Neural progenitor cell (in vitro differentiated cells): ENCODE measurements around the gene UTP11. TPM values are rescaled to one million over a fixed set of nuclear protein-coding genes. Genes with fewer than 3 reads are reported as not detected.
A peak's percentile ranks its signal among the peaks of the same experiment; 100 is the strongest.

Source experiments
- DNase-seq: peaks from one replicate; pipeline ENCODE4 v3.0.0-alpha.2; 2016; ENCODE audit warnings: low spot score
- H2AFZ ChIP-seq: fragments of 200-600 bp; sonication (generic); replicated peaks from 2 replicates; pipeline ENCODE4 v1.6.1; 2016; ENCODE audit warnings: antibody characterized with exemption
- H3F3A ChIP-seq: fragments of 200-600 bp; sonication (generic); 2 replicates; pipeline ENCODE4 v1.6.1; 2016; ENCODE audit warnings: antibody characterized with exemption, low read depth
- H3K27ac ChIP-seq: fragments of 200-600 bp; sonication (generic); 2 replicates; pipeline ENCODE4 v1.5.1; 2016; ENCODE audit warnings: mild to moderate bottlenecking
- H3K27me3 ChIP-seq: fragments of 200-600 bp; sonication (generic); 2 replicates; pipeline ENCODE4 v1.6.1; 2016; ENCODE audit warnings: mild to moderate bottlenecking, moderate library complexity
- H3K36me3 ChIP-seq: fragments of 200-600 bp; sonication (generic); 2 replicates; pipeline ENCODE4 v1.5.1; 2016
- H3K4me1 ChIP-seq: fragments of 200-600 bp; sonication (generic); 2 replicates; pipeline ENCODE4 v1.6.1; 2016; ENCODE audit warnings: mixed run types
- H3K4me2 ChIP-seq: fragments of 200-600 bp; sonication (generic); 2 replicates; pipeline ENCODE4 v1.6.1; 2016
- H3K4me3 ChIP-seq: fragments of 200-600 bp; sonication (generic); 2 replicates; pipeline ENCODE4 v1.5.1; 2016
- H3K79me2 ChIP-seq: fragments of 200-600 bp; sonication (generic); 2 replicates; pipeline ENCODE4 v1.6.1; 2016; ENCODE audit warnings: low read depth
- H3K9ac ChIP-seq: fragments of 200-600 bp; sonication (generic); 2 replicates; pipeline ENCODE4 v1.6.1; 2016
- H3K9me3 ChIP-seq: fragments of 200-600 bp; sonication (generic); 2 replicates; pipeline ENCODE4 v1.5.1; 2016; ENCODE audit warnings: low read depth
- H4K20me1 ChIP-seq: fragments of 200-600 bp; sonication (generic); 2 replicates; pipeline ENCODE4 v1.6.1; 2016; ENCODE audit warnings: low read depth
- H3K27ac Mint-ChIP-seq: 3 replicates; pipeline ENCODE4 v1.8.0; 2021; ENCODE audit warnings: mixed read lengths
- H3K27me3 Mint-ChIP-seq: 2 replicates; pipeline ENCODE4 v1.8.0; 2022; ENCODE audit warnings: low read depth, mild to moderate bottlenecking, inconsistent platforms, moderate library complexity, mixed read lengths; ENCODE audit not compliant: insufficient read depth
- H3K36me3 Mint-ChIP-seq: 3 replicates; pipeline ENCODE4 v1.8.0; 2021; ENCODE audit warnings: mixed read lengths
- H3K4me1 Mint-ChIP-seq: 3 replicates; pipeline ENCODE4 v1.8.0; 2021; ENCODE audit warnings: mixed read lengths
- H3K4me3 Mint-ChIP-seq: 3 replicates; pipeline ENCODE4 v1.8.0; 2021; ENCODE audit warnings: mild to moderate bottlenecking, moderate library complexity, mixed read lengths
- H3K9me3 Mint-ChIP-seq: 3 replicates; pipeline ENCODE4 v1.8.0; 2020; ENCODE audit warnings: mixed read lengths
- EZH2 ChIP-seq: fragments of 200-600 bp; sonication (generic); IDR thresholded peaks from 2 replicates; pipeline ENCODE4 v1.6.1; 2017; ENCODE audit warnings: antibody characterized with exemption, mild to moderate bottlenecking, moderate library complexity
- EZH2phosphoT487 ChIP-seq: fragments of 200-600 bp; sonication (generic); IDR thresholded peaks from 2 replicates; pipeline ENCODE4 v1.6.1; 2017; ENCODE audit warnings: antibody characterized with exemption
- total RNA-seq: library from RNA; depleted of rRNA; stranded (reverse); fragments of >200 nt; gene quantifications from 2 replicates; pipeline ENCODE4 v1.2.3, GENCODE V29; 2015; ENCODE audit warnings: low replicate concordance
- TF ChIP-seq, protein P1 (sequence below): fragments of 200-600 bp; sonication (generic); IDR thresholded peaks from 2 replicates; pipeline ENCODE4 v1.5.1; 2017; ENCODE audit warnings: antibody characterized with exemption, mild to moderate bottlenecking

The UTP11 gene
- total RNA-seq, 1 donor from 2014 or later = 86.0 TPM

DNA sequence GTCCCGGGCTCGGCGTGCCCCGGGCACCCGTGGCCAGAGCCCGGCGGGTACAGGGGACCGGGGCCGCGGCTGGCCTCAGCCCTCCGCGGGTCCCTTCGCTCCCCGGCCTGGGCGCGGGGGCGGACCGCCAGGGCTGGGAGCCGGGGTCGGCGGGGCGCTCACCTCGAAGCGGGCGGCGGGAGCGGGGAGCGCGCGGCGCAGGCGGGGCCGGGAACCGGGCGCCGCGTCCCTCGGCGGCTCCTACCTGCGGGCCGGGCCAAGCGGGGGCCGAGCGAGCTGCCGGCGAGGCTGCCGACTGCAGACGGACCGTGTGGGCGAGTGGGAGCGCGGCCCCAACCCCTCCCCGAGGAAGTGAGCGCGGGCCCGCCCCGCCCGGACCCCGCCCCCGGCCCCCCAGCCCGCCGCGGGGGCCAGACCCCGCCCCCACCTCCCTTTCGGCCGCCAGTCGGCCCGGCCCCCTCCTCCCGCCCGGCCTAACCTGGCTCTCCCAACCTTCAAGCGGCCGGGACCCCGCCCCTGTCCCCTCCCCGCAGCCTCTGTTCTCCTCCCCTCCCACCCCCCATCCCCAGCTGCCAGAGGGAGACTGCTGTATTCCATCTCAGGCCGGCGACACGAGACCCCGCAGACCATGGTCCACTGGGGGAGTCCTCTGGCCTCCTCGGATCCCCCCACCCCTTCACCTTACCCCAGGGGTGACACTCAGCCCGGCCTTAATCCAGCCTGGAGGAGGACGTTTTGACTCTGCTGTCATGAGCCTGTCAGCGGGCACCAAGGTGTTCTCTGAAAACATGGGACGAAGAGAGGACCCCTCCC lies 7.1 kb upstream of the UTP11 start, which contains the start of gene FHL3:
TSS of gene FHL3 (minus strand) at position 320 of the 813 bp plus-strand sequence. CDS start 6,102 bp downstream, outside the sequence.
- Histone ChIP-seq H3K27ac (no peak within 1 kb of the TSS), H3K4me2 (peak within 1 kb of the TSS; percentile 95), H3K4me3 (peak within 1 kb of the TSS; percentile 62), H3K36me3 (no peaks in the 10 kb centered on the region), H3K27me3 (no peaks in the 10 kb centered on the region), H3F3A (peaks cover 28% of the 10 kb centered on the region), H3K9me3 (no peaks in the 10 kb centered on the region), H3K79me2 (peaks cover 34% of the 10 kb centered on the region), H2AFZ (peak within 1 kb of the TSS; percentile 12), H3K4me1 (peaks cover 44% of the 10 kb centered on the region), H4K20me1 (peaks cover 11% of the 10 kb centered on the region), H3K9ac (peak within 1 kb of the TSS; percentile 44)
- peak; percentile 87 for DNase-seq
- Mint-ChIP-seq H3K36me3 (no peaks in the 10 kb centered on the region), H3K27ac (peak within 1 kb of the TSS; percentile 16), H3K27me3 (peaks cover 6% of the 10 kb centered on the region), H3K4me3 (peak within 1 kb of the TSS; percentile 84), H3K4me1 (peaks cover 44% of the 10 kb centered on the region), H3K9me3 (no peaks in the 10 kb centered on the region)
- TF ChIP-seq, protein P1, sequence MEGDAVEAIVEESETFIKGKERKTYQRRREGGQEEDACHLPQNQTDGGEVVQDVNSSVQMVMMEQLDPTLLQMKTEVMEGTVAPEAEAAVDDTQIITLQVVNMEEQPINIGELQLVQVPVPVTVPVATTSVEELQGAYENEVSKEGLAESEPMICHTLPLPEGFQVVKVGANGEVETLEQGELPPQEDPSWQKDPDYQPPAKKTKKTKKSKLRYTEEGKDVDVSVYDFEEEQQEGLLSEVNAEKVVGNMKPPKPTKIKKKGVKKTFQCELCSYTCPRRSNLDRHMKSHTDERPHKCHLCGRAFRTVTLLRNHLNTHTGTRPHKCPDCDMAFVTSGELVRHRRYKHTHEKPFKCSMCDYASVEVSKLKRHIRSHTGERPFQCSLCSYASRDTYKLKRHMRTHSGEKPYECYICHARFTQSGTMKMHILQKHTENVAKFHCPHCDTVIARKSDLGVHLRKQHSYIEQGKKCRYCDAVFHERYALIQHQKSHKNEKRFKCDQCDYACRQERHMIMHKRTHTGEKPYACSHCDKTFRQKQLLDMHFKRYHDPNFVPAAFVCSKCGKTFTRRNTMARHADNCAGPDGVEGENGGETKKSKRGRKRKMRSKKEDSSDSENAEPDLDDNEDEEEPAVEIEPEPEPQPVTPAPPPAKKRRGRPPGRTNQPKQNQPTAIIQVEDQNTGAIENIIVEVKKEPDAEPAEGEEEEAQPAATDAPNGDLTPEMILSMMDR = no peak
- TF ChIP-seq EZH2phosphoT487 (no peak), EZH2 (no peak)

DNA sequence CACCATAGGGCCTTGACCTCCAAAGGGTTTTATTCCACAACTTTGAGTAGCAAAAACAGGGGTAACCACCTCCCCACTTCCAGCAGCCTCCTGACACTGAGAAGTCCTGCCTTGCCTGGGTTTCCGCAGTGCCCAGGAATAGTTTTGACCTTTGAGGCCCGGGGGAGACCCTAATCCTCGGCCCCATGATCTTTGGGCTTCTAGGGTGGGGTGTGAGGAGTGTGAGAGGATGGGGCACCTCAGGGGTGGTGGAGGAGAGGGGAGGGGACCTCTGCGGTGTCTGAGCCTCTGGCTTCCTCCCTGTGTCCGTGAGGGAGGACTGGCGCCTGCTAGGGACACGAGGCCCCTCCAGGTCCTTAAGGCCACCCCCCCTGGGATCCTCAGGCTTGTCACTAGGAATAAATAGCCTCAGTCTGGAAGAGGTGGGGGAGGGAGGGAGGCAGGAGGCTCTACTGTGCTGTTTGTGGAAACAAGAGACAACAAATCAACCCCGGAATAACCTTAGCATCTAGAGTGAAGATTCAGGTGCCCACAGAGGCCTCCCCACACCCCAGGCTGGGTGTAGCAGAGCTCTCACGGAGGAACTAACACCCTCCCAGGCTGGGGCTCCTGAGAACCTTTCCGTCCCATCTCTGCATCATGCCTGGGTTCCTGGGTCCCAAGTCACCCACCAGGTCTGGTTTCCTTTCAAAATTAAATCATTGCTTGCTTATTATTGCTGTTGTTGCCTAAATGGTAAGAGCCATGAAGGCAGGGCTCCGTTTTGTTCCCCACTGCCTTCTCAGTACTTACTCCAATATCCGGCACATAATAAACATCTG lies 6.3 kb upstream of the UTP11 start:
- Mint-ChIP-seq H3K9me3 (no peaks in the 10 kb centered on the region), H3K36me3 (no peaks in the 10 kb centered on the region), H3K27ac (no peak overlapping the region), H3K27me3 (peaks cover 6% of the 10 kb centered on the region), H3K4me1 (peaks cover 37% of the 10 kb centered on the region), H3K4me3 (peak overlapping the region; percentile 80)
- Histone ChIP-seq H3K27ac (no peak overlapping the region), H3K9me3 (no peaks in the 10 kb centered on the region), H4K20me1 (peaks cover 11% of the 10 kb centered on the region), H3K27me3 (no peaks in the 10 kb centered on the region), H3K4me1 (peaks cover 36% of the 10 kb centered on the region), H3K4me3 (peak overlapping the region; percentile 62), H3K9ac (no peak overlapping the region), H3K4me2 (peak overlapping the region; percentile 95), H3K36me3 (no peaks in the 10 kb centered on the region), H3K79me2 (peaks cover 27% of the 10 kb centered on the region), H2AFZ (peak overlapping the region; percentile 12), H3F3A (peaks cover 26% of the 10 kb centered on the region)
- DNase-seq = peak; percentile 25
- TF ChIP-seq, protein P1 = no peak
- TF ChIP-seq EZH2phosphoT487 = no peak

DNA sequence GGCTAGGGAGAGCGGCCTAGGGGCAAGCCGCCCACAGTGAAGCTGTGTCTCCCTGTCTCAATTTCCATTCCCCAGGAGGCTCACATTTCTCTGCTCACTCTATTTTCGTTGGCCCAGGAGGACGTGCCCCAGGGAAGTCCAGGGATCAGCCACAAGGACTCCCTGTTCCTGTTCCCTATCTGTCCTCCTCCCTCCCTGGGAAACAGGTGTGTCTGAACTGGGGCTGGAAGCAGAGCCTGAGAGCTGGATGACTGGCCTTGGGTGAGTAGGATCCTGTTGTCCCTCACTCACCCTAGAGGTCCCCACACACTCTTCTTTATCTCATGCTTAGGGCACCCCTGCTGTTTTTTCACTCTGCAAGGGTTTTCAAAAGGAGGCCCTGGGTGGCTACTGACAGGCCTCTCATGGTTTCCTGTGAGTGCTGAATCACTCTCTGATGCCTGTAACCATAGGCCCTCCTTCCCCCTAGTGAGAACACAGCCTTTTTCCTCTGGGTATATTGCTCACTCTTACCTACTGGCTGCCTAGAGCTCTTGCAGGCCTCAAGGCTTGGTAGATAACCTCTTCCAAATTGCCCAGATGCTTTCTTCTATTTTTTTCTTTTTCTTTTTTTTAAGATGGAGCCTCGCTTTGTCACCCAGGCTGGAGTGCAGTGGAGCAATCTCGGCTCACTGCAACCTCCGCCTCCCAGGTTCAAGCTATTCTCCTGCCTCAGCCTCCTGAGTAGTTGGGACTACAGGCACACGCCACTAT lies 3.3 kb upstream of the UTP11 start:
- Histone ChIP-seq H3F3A (peaks cover 38% of the 10 kb centered on the region), H4K20me1 (peaks cover 21% of the 10 kb centered on the region), H3K9ac (no peak overlapping the region), H3K27me3 (no peaks in the 10 kb centered on the region), H3K4me3 (no peak overlapping the region), H3K4me1 (peaks cover 30% of the 10 kb centered on the region), H3K9me3 (no peaks in the 10 kb centered on the region), H3K4me2 (peak overlapping the region; percentile 7), H3K36me3 (no peaks in the 10 kb centered on the region), H3K27ac (peak overlapping the region; percentile 4), H3K79me2 (peaks cover 23% of the 10 kb centered on the region), H2AFZ (peak overlapping the region; percentile 65)
- H3K9me3 Mint-ChIP-seq = no peaks in the 10 kb centered on the region
- H3K36me3 Mint-ChIP-seq = no peaks in the 10 kb centered on the region
- H3K27ac Mint-ChIP-seq = peak overlapping the region; percentile 53
- H3K4me1 Mint-ChIP-seq = peaks cover 29% of the 10 kb centered on the region
- peaks cover 6% of the 10 kb centered on the region for H3K27me3 Mint-ChIP-seq
- TF ChIP-seq EZH2 (no peak), EZH2phosphoT487 (no peak)
- TF ChIP-seq, protein P1 = no peak
- H3K4me3 Mint-ChIP-seq = no peak overlapping the region
- DNase-seq = peak; percentile 39
